ENCODE measurements around the gene ZNF816. TPM values are rescaled to one million over a fixed set of nuclear protein-coding genes. Genes with fewer than 3 reads are reported as not detected.
A peak's percentile ranks its signal among the peaks of the same experiment; 100 is the strongest.

Gene ZNF816
- polyA plus RNA-seq, 1 donor from 2014 or later, result 0.10 TPM

DNA sequence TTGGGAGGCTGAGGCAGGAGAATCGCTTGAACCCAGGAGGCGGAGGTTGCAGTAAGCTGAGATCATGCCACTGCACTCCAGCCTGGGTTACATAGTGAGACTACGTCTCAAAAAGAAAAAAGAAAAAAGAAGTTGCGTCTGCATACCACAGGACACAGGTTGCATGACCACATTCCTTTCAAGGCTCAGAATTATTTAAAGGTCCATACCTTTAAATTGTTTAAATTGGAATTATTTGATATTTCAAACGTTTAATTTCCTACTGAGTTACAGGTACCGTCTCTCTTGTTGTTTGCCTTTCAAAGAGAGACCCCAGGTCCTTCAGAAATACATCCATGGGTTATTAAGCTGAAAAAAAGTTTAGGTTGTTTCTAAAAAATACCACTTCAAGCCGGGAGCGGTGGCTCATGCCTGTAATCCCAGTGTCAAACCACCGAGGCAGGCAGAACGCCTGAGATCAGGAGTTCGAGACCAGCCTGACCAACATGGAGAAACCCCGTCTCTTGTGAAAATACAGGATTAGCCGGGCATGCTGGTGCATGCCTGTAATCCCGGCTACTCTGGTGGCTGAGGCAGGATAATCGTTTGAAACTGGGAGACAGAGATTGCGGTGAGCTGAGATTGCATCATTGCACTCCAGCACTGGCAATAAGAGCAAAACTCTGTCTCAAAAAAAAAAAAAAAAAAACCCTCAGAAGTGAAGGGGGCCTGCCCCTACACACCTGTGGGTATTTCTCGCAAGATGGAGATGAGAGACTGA is 18.6 kb downstream of the ZNF816 start:
- no peaks in the 10 kb centered on the region for H3K79me2 ChIP-seq (replicated peaks; ENCODE audit: insufficient read depth, low read length)
- H3K27ac ChIP-seq (ENCODE audit: low read length), result no peak overlapping the region
- no peaks in the 10 kb centered on the region for H3F3A ChIP-seq (ENCODE audit: insufficient read depth, low read length, poor library complexity, severe bottlenecking)
- H3K4me3 ChIP-seq (ENCODE audit: low read length), result no peak overlapping the region
- no peaks in the 10 kb centered on the region for H3K9me2 ChIP-seq (ENCODE audit: insufficient read depth, low read length)
- TF ChIP-seq POLR2AphosphoS5 (IDR thresholded peaks at IDR 0.05) (no peak), SMC3 (conservative IDR thresholded peaks at IDR 0.05; ENCODE audit: poor library complexity) (no peak)
- no peak overlapping the region for H3K9ac ChIP-seq (ENCODE audit: low read length)
- H3K4me2 ChIP-seq (ENCODE audit: low read length), result no peak overlapping the region
- no peak overlapping the region for H2AFZ ChIP-seq (ENCODE audit: low read depth, low read length)
- no peaks in the 10 kb centered on the region for H3K9me3 ChIP-seq (ENCODE audit: low read length)
- H3K36me3 ChIP-seq (ENCODE audit: insufficient read depth, low read length), result no peaks in the 10 kb centered on the region
- no peaks in the 10 kb centered on the region for H4K20me1 ChIP-seq (ENCODE audit: insufficient read depth)
- H3K27me3 ChIP-seq (ENCODE audit: insufficient read depth, low read depth, low read length), result no peaks in the 10 kb centered on the region

DNA sequence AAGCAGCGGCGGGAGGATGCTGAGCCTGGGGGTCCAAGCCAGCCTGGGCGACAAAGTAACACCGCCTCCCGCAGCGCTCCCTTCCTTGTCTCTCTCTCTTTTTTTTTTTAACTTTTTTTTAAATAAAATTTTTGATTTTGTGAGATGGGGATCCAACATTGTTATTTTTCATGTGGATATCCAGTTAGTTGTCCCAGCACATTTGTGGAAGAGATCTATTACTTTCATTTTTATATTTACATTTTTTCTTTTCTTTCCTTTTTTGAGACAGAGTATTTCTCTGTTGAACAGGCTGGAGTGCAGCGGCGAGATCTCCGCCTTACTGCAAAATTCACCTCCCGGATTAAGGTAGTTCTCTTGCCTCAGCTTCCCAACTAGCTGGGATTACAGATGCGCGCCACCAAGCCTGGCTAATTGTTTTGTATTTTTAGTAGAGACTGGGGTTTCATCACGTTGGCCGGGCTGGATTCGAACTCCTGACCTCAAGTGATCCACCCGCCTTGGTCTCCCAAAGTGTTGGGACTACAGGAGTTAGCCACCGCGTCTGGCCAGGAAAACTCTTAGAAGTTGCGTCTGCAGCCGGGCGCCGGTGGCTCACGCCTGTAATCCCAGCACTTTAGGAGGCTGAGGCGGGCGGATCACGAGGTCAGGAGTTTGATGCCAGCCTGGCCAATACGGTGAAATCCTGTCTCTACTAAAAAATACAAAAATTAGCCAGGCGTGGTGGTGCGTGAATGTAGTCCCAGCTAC is 19.4 kb downstream of the ZNF816 start:
- Histone ChIP-seq H3K27ac (ENCODE audit: low read length) (no peak overlapping the region), H3K9me2 (ENCODE audit: insufficient read depth, low read length) (no peaks in the 10 kb centered on the region), H3K79me2 (replicated peaks; ENCODE audit: insufficient read depth, low read length) (no peaks in the 10 kb centered on the region), H3K4me3 (ENCODE audit: low read length) (peak overlapping the region; percentile 72), H3K27me3 (ENCODE audit: insufficient read depth, low read depth, low read length) (no peaks in the 10 kb centered on the region), H3F3A (ENCODE audit: insufficient read depth, low read length, poor library complexity, severe bottlenecking) (no peaks in the 10 kb centered on the region), H3K9me3 (ENCODE audit: low read length) (no peaks in the 10 kb centered on the region), H4K20me1 (ENCODE audit: insufficient read depth) (no peaks in the 10 kb centered on the region), H3K4me2 (ENCODE audit: low read length) (peak overlapping the region; percentile 65), H2AFZ (ENCODE audit: low read depth, low read length) (peak overlapping the region; percentile 45), H3K9ac (ENCODE audit: low read length) (peak overlapping the region; percentile 51), H3K36me3 (ENCODE audit: insufficient read depth, low read length) (no peaks in the 10 kb centered on the region)
- no peak for TF ChIP-seq EP300 (conservative IDR thresholded peaks at IDR 0.05; ENCODE audit: poor library complexity, severe bottlenecking)
- TF ChIP-seq, protein P1, sequence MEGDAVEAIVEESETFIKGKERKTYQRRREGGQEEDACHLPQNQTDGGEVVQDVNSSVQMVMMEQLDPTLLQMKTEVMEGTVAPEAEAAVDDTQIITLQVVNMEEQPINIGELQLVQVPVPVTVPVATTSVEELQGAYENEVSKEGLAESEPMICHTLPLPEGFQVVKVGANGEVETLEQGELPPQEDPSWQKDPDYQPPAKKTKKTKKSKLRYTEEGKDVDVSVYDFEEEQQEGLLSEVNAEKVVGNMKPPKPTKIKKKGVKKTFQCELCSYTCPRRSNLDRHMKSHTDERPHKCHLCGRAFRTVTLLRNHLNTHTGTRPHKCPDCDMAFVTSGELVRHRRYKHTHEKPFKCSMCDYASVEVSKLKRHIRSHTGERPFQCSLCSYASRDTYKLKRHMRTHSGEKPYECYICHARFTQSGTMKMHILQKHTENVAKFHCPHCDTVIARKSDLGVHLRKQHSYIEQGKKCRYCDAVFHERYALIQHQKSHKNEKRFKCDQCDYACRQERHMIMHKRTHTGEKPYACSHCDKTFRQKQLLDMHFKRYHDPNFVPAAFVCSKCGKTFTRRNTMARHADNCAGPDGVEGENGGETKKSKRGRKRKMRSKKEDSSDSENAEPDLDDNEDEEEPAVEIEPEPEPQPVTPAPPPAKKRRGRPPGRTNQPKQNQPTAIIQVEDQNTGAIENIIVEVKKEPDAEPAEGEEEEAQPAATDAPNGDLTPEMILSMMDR (IDR thresholded peaks at IDR 0.05; ENCODE audit: poor library complexity, severe bottlenecking), result no peak
- no peak for TF ChIP-seq EZH2 (IDR thresholded peaks at IDR 0.05; ENCODE audit: borderline replicate concordance, insufficient read depth, low read length, poor library complexity, severe bottlenecking)
- no peak for TF ChIP-seq POLR2AphosphoS5 (IDR thresholded peaks at IDR 0.05)
- no peak for TF ChIP-seq TAF1 (IDR thresholded peaks at IDR 0.05; ENCODE audit: low read depth)
- no peak for TF ChIP-seq RAD21 (conservative IDR thresholded peaks at IDR 0.05)
- TF ChIP-seq, protein P2, sequence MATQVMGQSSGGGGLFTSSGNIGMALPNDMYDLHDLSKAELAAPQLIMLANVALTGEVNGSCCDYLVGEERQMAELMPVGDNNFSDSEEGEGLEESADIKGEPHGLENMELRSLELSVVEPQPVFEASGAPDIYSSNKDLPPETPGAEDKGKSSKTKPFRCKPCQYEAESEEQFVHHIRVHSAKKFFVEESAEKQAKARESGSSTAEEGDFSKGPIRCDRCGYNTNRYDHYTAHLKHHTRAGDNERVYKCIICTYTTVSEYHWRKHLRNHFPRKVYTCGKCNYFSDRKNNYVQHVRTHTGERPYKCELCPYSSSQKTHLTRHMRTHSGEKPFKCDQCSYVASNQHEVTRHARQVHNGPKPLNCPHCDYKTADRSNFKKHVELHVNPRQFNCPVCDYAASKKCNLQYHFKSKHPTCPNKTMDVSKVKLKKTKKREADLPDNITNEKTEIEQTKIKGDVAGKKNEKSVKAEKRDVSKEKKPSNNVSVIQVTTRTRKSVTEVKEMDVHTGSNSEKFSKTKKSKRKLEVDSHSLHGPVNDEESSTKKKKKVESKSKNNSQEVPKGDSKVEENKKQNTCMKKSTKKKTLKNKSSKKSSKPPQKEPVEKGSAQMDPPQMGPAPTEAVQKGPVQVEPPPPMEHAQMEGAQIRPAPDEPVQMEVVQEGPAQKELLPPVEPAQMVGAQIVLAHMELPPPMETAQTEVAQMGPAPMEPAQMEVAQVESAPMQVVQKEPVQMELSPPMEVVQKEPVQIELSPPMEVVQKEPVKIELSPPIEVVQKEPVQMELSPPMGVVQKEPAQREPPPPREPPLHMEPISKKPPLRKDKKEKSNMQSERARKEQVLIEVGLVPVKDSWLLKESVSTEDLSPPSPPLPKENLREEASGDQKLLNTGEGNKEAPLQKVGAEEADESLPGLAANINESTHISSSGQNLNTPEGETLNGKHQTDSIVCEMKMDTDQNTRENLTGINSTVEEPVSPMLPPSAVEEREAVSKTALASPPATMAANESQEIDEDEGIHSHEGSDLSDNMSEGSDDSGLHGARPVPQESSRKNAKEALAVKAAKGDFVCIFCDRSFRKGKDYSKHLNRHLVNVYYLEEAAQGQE (IDR thresholded peaks at IDR 0.05; ENCODE audit: borderline replicate concordance), result no peak
- no peak for TF ChIP-seq MXI1 (conservative IDR thresholded peaks at IDR 0.05; ENCODE audit: poor library complexity, severe bottlenecking)
- no peak for TF ChIP-seq SMC3 (conservative IDR thresholded peaks at IDR 0.05; ENCODE audit: poor library complexity)
